NCI-H82 treated with DMSO at 0.1 percent for 48 hours (cell line): ENCODE results near the gene AMZ2.
"Not testable (repeated sequence)": the region's sequence is repeated elsewhere in the genome, so short reads cannot be mapped to it uniquely, and the experiment has no call there.

Source experiments
- DNase-seq: peaks from one replicate; lab custom pipeline; 2025; ENCODE audit not compliant: unreplicated experiment; lab: John Stamatoyannopoulos, UW

The AMZ2 gene

GRCh38 chr17:68247445-68248198 lies at the start of gene AMZ2:
Gene AMZ2, plus strand, starts transcription at chr17:68248043. Its CDS starts 2,145 bp downstream, at chr17:68250188.
- DNase-seq = peak; percentile 80

- no peak for DNase-seq
These were observed 48.7 kb upstream of the AMZ2 start for GRCh38 chr17:68198931-68199836.

- no peak for DNase-seq
These were observed 47.8 kb upstream of the AMZ2 start for GRCh38 chr17:68199837-68200688.

- DNase-seq = peak; percentile 42
These were observed 47.0 kb upstream of the AMZ2 start for GRCh38 chr17:68200689-68201417.

GRCh38 chr17:68201418-68201771 lies 46.4 kb upstream of the AMZ2 start:
- not testable (repeated sequence) for DNase-seq

- not testable (repeated sequence) for DNase-seq
These were observed 45.5 kb upstream of the AMZ2 start for GRCh38 chr17:68202321-68202720.

GRCh38 chr17:68204736-68205135 lies 43.1 kb upstream of the AMZ2 start:
- no peak for DNase-seq

GRCh38 chr17:68205251-68205807 lies 42.5 kb upstream of the AMZ2 start:
- DNase-seq = peak; percentile 55

- DNase-seq = no peak
These were observed 41.8 kb upstream of the AMZ2 start for GRCh38 chr17:68205808-68206720.

GRCh38 chr17:68207651-68208253 lies 40.1 kb upstream of the AMZ2 start:
- DNase-seq = no peak

GRCh38 chr17:68208651-68209050 lies 39.2 kb upstream of the AMZ2 start:
- DNase-seq = not testable (repeated sequence)

- DNase-seq = not testable (repeated sequence)
These were observed 38.5 kb upstream of the AMZ2 start for GRCh38 chr17:68209191-68209900.

GRCh38 chr17:68210570-68211315 lies 37.1 kb upstream of the AMZ2 start:
- DNase-seq = no peak

- not testable (repeated sequence) for DNase-seq
These were observed 34.1 kb upstream of the AMZ2 start for GRCh38 chr17:68213428-68214411.

- DNase-seq = not testable (repeated sequence)
These were observed 32.4 kb upstream of the AMZ2 start for GRCh38 chr17:68215453-68215852.

- DNase-seq = not testable (repeated sequence)
These were observed 28.4 kb upstream of the AMZ2 start for GRCh38 chr17:68219429-68219828.
